ENCODE results near the gene TSPOAP1. TPM values are rescaled to one million over a fixed set of nuclear protein-coding genes. Genes with fewer than 3 reads are reported as not detected.

Gene TSPOAP1
- total RNA-seq, 1 experiment from 2014 or later, result 4.3 TPM

DNA sequence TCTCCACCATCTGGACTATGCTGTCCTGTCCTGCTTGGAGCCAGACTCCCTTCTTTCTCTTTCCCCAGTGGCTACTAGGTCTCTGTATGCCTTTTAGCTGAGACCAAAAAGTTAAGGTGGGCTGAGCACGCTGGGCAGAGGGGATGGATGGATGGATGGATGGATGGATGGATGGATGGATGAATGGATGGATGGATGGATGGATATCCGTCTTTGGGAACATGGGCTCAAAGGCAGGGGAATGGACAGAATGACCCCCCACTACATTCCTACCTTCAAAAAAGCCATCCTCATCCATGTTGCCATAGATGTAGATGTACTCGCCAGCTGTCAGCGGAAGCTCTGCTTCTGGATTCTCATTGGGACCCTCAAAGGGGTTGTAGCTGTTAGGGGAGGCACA, 12.8 kb downstream of the TSPOAP1 start:
- H3K27ac ChIP-seq (ENCODE audit: low read length), result no peak overlapping the region
- no peak overlapping the region for H2AFZ ChIP-seq (ENCODE audit: low read length)
- no peaks in the 10 kb centered on the region for H3K36me3 ChIP-seq (ENCODE audit: low read depth, low read length)
- ChIA-PET POLR2A (ENCODE audit: unreplicated experiment) (no interaction called here), CTCF (interaction anchor here (0.6 to 3.6 kb wide), 4 partner anchors 10 to 839 kb away, joined by 3 to 61 read pairs (median 4); partner anchors contain the start of genes RNF43 and SKA2)
- H3F3A ChIP-seq (ENCODE audit: low read length, unreplicated experiment), result no peaks in the 10 kb centered on the region
- no peaks in the 10 kb centered on the region for H3K9me2 ChIP-seq (replicated peaks; ENCODE audit: low read length)
- H3K9ac ChIP-seq (ENCODE audit: low read length), result no peak overlapping the region
- no peaks in the 10 kb centered on the region for H4K20me1 ChIP-seq (ENCODE audit: low read length)
- ATAC-seq (no peak), DNase-seq (no peak)
- no peak overlapping the region for H3K4me3 ChIP-seq (ENCODE audit: low read length)
- no peaks in the 10 kb centered on the region for H3K9me3 ChIP-seq (ENCODE audit: low read length)
- no peaks in the 10 kb centered on the region for H3K79me2 ChIP-seq (ENCODE audit: low read length)
- TF ChIP-seq EZH2 (IDR thresholded peaks at IDR 0.05; ENCODE audit: low read length, unreplicated experiment), result no peak
- TF ChIP-seq, protein P1, sequence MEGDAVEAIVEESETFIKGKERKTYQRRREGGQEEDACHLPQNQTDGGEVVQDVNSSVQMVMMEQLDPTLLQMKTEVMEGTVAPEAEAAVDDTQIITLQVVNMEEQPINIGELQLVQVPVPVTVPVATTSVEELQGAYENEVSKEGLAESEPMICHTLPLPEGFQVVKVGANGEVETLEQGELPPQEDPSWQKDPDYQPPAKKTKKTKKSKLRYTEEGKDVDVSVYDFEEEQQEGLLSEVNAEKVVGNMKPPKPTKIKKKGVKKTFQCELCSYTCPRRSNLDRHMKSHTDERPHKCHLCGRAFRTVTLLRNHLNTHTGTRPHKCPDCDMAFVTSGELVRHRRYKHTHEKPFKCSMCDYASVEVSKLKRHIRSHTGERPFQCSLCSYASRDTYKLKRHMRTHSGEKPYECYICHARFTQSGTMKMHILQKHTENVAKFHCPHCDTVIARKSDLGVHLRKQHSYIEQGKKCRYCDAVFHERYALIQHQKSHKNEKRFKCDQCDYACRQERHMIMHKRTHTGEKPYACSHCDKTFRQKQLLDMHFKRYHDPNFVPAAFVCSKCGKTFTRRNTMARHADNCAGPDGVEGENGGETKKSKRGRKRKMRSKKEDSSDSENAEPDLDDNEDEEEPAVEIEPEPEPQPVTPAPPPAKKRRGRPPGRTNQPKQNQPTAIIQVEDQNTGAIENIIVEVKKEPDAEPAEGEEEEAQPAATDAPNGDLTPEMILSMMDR (conservative IDR thresholded peaks at IDR 0.05; ENCODE audit: low read depth, low read length), result no peak
- no peak for TF ChIP-seq EZH2phosphoT487 (IDR thresholded peaks at IDR 0.05; ENCODE audit: borderline replicate concordance, low read length)
- BruUV-seq (replicated peaks), result no TSS peak
- intact Hi-C loops (cut with micrococcal nuclease), result no loop called here
- no peaks in the 10 kb centered on the region for H3K27me3 ChIP-seq (ENCODE audit: low read length)
- H3K4me1 ChIP-seq (ENCODE audit: insufficient read depth, low read length), result peaks cover 17% of the 10 kb centered on the region
- no peak overlapping the region for H3K4me2 ChIP-seq (ENCODE audit: low read length)

DNA sequence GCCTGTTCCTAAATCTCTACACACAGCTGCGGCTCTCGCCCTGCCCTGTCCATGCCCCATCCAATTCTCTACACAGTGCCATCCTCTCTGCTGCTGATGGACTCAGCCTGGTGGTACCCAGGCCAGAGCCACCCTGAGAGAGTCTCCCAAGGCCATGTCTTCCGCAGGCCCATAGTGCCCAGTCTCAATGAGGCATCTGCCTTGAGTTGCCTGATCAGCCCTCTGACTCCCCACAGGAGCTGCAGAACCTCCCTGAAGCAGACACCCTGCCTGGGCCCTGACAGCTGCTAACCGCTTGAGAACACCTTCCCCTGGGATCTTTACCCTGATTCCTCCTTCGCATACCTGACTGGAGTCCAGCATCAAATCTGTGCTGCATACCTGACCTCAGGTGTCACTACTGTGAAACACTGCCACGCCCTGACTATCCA, 13.3 kb downstream of the TSPOAP1 start:
- intact Hi-C loops (cut with micrococcal nuclease), result no loop called here
- Histone ChIP-seq H3K4me3 (ENCODE audit: low read length) (no peak overlapping the region), H2AFZ (ENCODE audit: low read length) (no peak overlapping the region), H3K79me2 (ENCODE audit: low read length) (no peaks in the 10 kb centered on the region), H3F3A (ENCODE audit: low read length, unreplicated experiment) (no peaks in the 10 kb centered on the region), H3K27ac (ENCODE audit: low read length) (no peak overlapping the region), H3K9ac (ENCODE audit: low read length) (no peak overlapping the region), H4K20me1 (ENCODE audit: low read length) (no peaks in the 10 kb centered on the region), H3K27me3 (ENCODE audit: low read length) (no peaks in the 10 kb centered on the region), H3K36me3 (ENCODE audit: low read depth, low read length) (no peaks in the 10 kb centered on the region), H3K9me2 (replicated peaks; ENCODE audit: low read length) (no peaks in the 10 kb centered on the region), H3K4me2 (ENCODE audit: low read length) (no peak overlapping the region), H3K9me3 (ENCODE audit: low read length) (no peaks in the 10 kb centered on the region), H3K4me1 (ENCODE audit: insufficient read depth, low read length) (peaks cover 17% of the 10 kb centered on the region)
- ChIA-PET POLR2A (ENCODE audit: unreplicated experiment) (no interaction called here), CTCF (interaction anchor here (0.6 to 3.6 kb wide), 3 partner anchors 11 to 840 kb away, joined by 3 to 61 read pairs (median 4); partner anchors contain the start of genes RNF43 and SKA2)
- DNase-seq, result peak; percentile 72
- BruUV-seq (replicated peaks), result no TSS peak
- ATAC-seq, result peak; percentile 17; the same call in 1 of the 2 replicates
- TF ChIP-seq EZH2phosphoT487 (IDR thresholded peaks at IDR 0.05; ENCODE audit: borderline replicate concordance, low read length) (no peak), EZH2 (IDR thresholded peaks at IDR 0.05; ENCODE audit: low read length, unreplicated experiment) (no peak)
- TF ChIP-seq, protein P1 (conservative IDR thresholded peaks at IDR 0.05; ENCODE audit: low read depth, low read length), result no peak

DNA sequence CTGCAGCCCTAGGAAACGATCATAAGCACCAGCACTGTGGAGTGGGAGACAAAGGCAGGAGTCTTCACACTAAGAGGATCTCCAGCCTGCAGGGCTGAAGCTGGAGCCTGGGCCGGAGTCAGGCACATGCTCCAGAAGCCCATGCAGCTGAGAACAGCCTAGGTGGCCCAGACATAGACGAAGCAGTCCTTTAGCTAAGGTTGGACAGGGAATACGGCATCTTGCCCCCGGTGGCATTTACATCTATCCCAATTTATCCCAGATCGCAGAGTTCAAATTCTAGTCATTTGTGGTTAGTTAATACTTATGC, 13.9 kb downstream of the TSPOAP1 start:
- Histone ChIP-seq H3K9me2 (replicated peaks; ENCODE audit: low read length) (no peaks in the 10 kb centered on the region), H3K79me2 (ENCODE audit: low read length) (no peaks in the 10 kb centered on the region), H3K9me3 (ENCODE audit: low read length) (no peaks in the 10 kb centered on the region), H3K27ac (ENCODE audit: low read length) (no peak overlapping the region), H3F3A (ENCODE audit: low read length, unreplicated experiment) (no peaks in the 10 kb centered on the region), H3K4me3 (ENCODE audit: low read length) (no peak overlapping the region), H3K36me3 (ENCODE audit: low read depth, low read length) (no peaks in the 10 kb centered on the region), H2AFZ (ENCODE audit: low read length) (no peak overlapping the region), H3K9ac (ENCODE audit: low read length) (no peak overlapping the region), H4K20me1 (ENCODE audit: low read length) (no peaks in the 10 kb centered on the region), H3K4me2 (ENCODE audit: low read length) (no peak overlapping the region), H3K27me3 (ENCODE audit: low read length) (no peaks in the 10 kb centered on the region), H3K4me1 (ENCODE audit: insufficient read depth, low read length) (peaks cover 17% of the 10 kb centered on the region)
- BruUV-seq (replicated peaks), result no TSS peak
- CTCF ChIA-PET, result interaction anchor here (3.6 kb wide), 1 partner anchor 102 kb away, joined by 61 read pairs; the partner anchor contains the start of gene RNF43
- DNase-seq, result no peak
- intact Hi-C loops (cut with micrococcal nuclease), result no loop called here
- ATAC-seq, result no peak
- POLR2A ChIA-PET (ENCODE audit: unreplicated experiment), result no interaction called here
- TF ChIP-seq, protein P1 (conservative IDR thresholded peaks at IDR 0.05; ENCODE audit: low read depth, low read length), result no peak
- no peak for TF ChIP-seq EZH2phosphoT487 (IDR thresholded peaks at IDR 0.05; ENCODE audit: borderline replicate concordance, low read length)
- no peak for TF ChIP-seq EZH2 (IDR thresholded peaks at IDR 0.05; ENCODE audit: low read length, unreplicated experiment)

All from PC-3 (cell line).